Measurements from ENCODE around the gene MED9. TPM values are rescaled to one million over a fixed set of nuclear protein-coding genes. Genes with fewer than 3 reads are reported as not detected.

MED9 gene
- total and polyA plus RNA-seq, 10 of the 15 experiments (the other 5 are each of a cell fraction or from before 2014, with no cell fraction given) = 1.5 to 22.4 (median 14.8) TPM

DNA sequence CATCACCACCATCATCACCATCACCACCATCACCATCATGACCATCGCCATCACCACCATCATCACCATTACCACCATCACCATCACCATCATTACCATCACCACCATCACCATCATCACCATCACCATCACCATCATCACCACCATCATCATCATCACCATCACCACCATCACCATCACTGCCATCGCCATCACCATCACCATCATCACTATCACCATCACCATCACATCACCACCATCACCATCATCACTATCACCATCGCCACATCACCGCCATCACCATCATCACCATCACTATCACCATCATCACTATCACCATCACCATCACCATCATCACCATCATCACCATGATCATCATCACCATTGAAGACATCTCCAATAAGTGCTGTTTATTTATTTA is 16.8 kb upstream of the MED9 start:
- no peaks in the 10 kb centered on the region for H3K36me3 ChIP-seq (ENCODE audit: control insufficient read depth in 2 of 2, insufficient read depth in 2 of 2, low read length in 1 of 2)
- POLR2A ChIA-PET = no interaction called here
- H3K9ac ChIP-seq (ENCODE audit: control insufficient read depth, insufficient read depth, low read length) = no peak overlapping the region
- no peak overlapping the region for H3K27ac ChIP-seq (ENCODE audit: control insufficient read depth, insufficient read depth)
- H3K4me2 ChIP-seq (ENCODE audit: control insufficient read depth, insufficient read depth) = no peak overlapping the region
- BruUV-seq (replicated peaks) = no TSS peak
- H3K79me2 ChIP-seq (ENCODE audit: control insufficient read depth, insufficient read depth, low read length) = no peaks in the 10 kb centered on the region
- RAD21 ChIA-PET (ENCODE audit: unreplicated experiment) = no interaction called here
- DNase-seq (ENCODE audit: low read depth, low spot score) (no peak), FAIRE-seq (peak; percentile 82), ATAC-seq (no peak)
- H3K27me3 ChIP-seq (replicated peaks in 1 of 2; ENCODE audit: control insufficient read depth in 2 of 2, insufficient read depth in 2 of 2, low read length in 1 of 2) = no peaks in the 10 kb centered on the region; a peak in 1 of 4 replicates
- TF ChIP-seq NR2C2 (IDR thresholded peaks at IDR 0.05; ENCODE audit: borderline replicate concordance, control insufficient read depth, insufficient read length, low read depth) = peak; percentile 25
- no peak for TF ChIP-seq FOS (IDR thresholded peaks at IDR 0.05; ENCODE audit: borderline replicate concordance, extremely low read depth, insufficient read length)
- SMC1A ChIA-PET (ENCODE audit: uncharacterized antibody, unreplicated experiment) = no interaction called here
- H4K20me1 ChIP-seq (ENCODE audit: control insufficient read depth, insufficient read depth) = no peaks in the 10 kb centered on the region
- WGBS (ENCODE audit: insufficient coverage, insufficient replicate concordance, low lambda C conversion rate, missing lambda C conversion rate) = 55% methylated on average over 4 of the region's 4 CpGs
- CTCF ChIA-PET = no interaction called here
- H3K4me1 ChIP-seq (ENCODE audit: control insufficient read depth, insufficient read depth, low read length) = no peaks in the 10 kb centered on the region
- no peak overlapping the region for H2AFZ ChIP-seq (ENCODE audit: control insufficient read depth, low read depth, low read length)
- no peaks in the 10 kb centered on the region for H3K9me3 ChIP-seq (replicated peaks; ENCODE audit: control insufficient read depth, insufficient read depth, low read length)
- H3K4me3 ChIP-seq = no peak overlapping the region
- intact Hi-C loops (cut with micrococcal nuclease; ENCODE audit: unreplicated experiment) = no loop called here
- in situ Hi-C loops (cut with MboI) = no loop called here

DNA sequence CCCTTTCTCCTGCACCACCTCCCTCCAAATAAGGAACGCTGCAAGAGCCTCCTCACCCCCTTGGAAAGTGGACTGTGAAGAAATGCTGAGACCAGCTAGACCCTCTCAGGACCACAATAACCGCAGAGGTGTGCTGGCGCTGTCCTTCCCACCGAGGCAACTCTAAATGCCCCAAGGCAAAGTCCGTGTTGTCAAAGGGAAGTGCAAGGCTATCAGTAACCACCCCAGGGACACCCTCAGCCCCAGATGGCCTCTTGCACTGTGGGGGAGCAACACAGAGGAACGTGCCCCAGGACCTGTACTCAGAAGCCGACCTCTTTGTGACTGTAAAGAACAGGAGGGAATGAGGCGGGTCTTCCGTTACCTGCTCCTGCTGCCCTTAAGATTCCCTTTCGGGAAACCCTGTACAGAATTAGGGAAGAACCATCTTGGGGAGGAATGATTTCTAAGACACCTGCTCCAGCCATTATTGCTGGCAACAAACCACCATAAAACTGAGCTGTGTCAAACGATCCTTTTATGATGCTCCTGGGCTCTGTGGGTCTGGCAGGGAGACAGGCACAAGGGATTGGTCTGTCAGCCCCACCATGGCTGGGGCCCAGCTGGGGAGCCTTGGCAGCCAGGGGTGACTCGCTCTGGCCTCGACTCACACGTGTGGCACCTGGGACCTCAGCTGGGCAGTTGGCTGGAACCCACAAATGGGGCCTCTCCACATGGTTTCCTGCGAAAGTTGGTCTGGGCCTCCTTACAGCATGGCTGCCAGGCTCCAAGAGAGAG is 14.6 kb upstream of the MED9 start:
- Histone ChIP-seq H3K9ac (ENCODE audit: control insufficient read depth, insufficient read depth, low read length) (no peak overlapping the region), H3K9me3 (replicated peaks; ENCODE audit: control insufficient read depth, insufficient read depth, low read length) (no peaks in the 10 kb centered on the region), H2AFZ (ENCODE audit: control insufficient read depth, low read depth, low read length) (no peak overlapping the region), H3K79me2 (ENCODE audit: control insufficient read depth, insufficient read depth, low read length) (no peaks in the 10 kb centered on the region), H3K4me3 (no peak overlapping the region), H3K4me1 (ENCODE audit: control insufficient read depth, insufficient read depth, low read length) (no peaks in the 10 kb centered on the region), H3K36me3 (ENCODE audit: control insufficient read depth in 2 of 2, insufficient read depth in 2 of 2, low read length in 1 of 2) (no peaks in the 10 kb centered on the region), H3K27me3 (replicated peaks in 1 of 2; ENCODE audit: control insufficient read depth in 2 of 2, insufficient read depth in 2 of 2, low read length in 1 of 2) (no peaks in the 10 kb centered on the region; a peak in 1 of 4 replicates), H3K27ac (ENCODE audit: control insufficient read depth, insufficient read depth) (no peak overlapping the region), H3K4me2 (ENCODE audit: control insufficient read depth, insufficient read depth) (no peak overlapping the region), H4K20me1 (ENCODE audit: control insufficient read depth, insufficient read depth) (no peaks in the 10 kb centered on the region)
- ChIA-PET POLR2A (no interaction called here), RAD21 (ENCODE audit: unreplicated experiment) (no interaction called here), SMC1A (ENCODE audit: uncharacterized antibody, unreplicated experiment) (no interaction called here), CTCF (interaction anchor here (0.6 kb wide), 1 partner anchor 547 kb away, joined by 4 read pairs; no protein-coding TSS in a partner anchor)
- TF ChIP-seq, protein P1, sequence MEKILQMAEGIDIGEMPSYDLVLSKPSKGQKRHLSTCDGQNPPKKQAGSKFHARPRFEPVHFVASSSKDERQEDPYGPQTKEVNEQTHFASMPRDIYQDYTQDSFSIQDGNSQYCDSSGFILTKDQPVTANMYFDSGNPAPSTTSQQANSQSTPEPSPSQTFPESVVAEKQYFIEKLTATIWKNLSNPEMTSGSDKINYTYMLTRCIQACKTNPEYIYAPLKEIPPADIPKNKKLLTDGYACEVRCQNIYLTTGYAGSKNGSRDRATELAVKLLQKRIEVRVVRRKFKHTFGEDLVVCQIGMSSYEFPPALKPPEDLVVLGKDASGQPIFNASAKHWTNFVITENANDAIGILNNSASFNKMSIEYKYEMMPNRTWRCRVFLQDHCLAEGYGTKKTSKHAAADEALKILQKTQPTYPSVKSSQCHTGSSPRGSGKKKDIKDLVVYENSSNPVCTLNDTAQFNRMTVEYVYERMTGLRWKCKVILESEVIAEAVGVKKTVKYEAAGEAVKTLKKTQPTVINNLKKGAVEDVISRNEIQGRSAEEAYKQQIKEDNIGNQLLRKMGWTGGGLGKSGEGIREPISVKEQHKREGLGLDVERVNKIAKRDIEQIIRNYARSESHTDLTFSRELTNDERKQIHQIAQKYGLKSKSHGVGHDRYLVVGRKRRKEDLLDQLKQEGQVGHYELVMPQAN (conservative IDR thresholded peaks at IDR 0.05) = no peak
- TF ChIP-seq NFYA (IDR thresholded peaks at IDR 0.05; ENCODE audit: borderline replicate concordance, low read depth, low read length) (no peak), STAT3 (IDR thresholded peaks at IDR 0.05; ENCODE audit: low read depth, low read length) (no peak), ZNF384 (IDR thresholded peaks at IDR 0.05; ENCODE audit: borderline replicate concordance, low read depth, low read length) (no peak), BCL11A (IDR thresholded peaks at IDR 0.05; ENCODE audit: low read depth, low read length) (no peak)
- 32% methylated on average over 14 of the region's 15 CpGs for WGBS (ENCODE audit: insufficient coverage, insufficient replicate concordance, low lambda C conversion rate, missing lambda C conversion rate)
- no peak for DNase-seq (ENCODE audit: low read depth, low spot score)
- in situ Hi-C loops (cut with MboI) (no loop called here), intact Hi-C loops (cut with micrococcal nuclease; ENCODE audit: unreplicated experiment) (no loop called here)
- ATAC-seq = no peak
- no peak for FAIRE-seq
- no TSS peak for BruUV-seq (replicated peaks)
